GM18499 (cell line): ENCODE results near the gene SNTB2.
"Not testable (repeated sequence)": the region's sequence is repeated elsewhere in the genome, so short reads cannot be mapped to it uniquely, and the experiment has no call there.

Experiments
- ATAC-seq: cut with Tn5 transposase; IDR thresholded peaks from one replicate; pipeline ENCODE4 v1.9.1; 2021; ENCODE audit warnings: moderate number of reproducible peaks; ENCODE audit not compliant: insufficient read depth, unreplicated experiment

SNTB2 gene

DNA sequence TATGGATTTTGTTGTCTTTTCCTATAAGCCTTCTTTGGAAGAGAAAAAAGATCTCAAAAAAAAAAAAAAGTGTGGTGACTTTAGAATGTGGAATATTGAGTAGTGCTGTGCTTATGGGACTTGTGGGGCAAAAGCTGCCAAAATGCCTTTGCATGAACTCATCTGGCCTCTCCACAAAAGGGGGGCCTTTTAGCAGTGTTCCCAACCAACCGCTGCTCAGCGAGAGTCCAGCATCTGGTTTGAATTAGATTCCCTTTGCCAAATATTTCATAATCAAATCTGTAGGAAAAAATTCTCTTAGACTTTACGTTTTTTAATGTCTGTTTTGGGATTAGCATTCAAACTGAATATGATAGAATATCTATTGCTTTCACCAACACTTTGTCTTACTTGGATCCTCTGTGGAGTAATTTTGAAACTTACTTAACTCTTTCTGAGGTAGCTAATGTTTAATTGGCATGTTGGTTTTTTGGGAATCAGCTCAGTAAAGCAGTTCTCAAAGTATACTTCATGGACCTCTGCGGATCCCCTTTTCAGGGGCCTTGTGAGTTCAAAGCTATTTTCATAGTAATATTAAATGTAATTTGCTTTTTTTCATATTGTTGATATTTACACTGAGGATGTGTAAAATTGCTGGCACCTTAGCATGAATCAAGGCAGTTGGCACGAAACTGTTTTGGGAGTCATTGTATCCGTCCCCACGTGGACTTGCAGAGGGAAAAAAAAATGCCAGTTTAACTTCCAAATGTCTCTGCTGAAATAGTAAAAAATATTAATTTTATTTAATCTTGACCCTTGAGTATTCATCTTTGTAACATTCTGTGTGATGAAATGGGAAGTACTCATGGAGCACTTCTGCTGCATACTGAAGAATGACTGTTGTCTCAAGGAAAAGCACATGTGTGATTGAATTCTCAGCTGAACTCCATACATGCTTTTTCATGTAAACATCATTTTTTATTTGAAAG lies 89.5 kb downstream of the SNTB2 start:
- ATAC-seq = no peak

DNA sequence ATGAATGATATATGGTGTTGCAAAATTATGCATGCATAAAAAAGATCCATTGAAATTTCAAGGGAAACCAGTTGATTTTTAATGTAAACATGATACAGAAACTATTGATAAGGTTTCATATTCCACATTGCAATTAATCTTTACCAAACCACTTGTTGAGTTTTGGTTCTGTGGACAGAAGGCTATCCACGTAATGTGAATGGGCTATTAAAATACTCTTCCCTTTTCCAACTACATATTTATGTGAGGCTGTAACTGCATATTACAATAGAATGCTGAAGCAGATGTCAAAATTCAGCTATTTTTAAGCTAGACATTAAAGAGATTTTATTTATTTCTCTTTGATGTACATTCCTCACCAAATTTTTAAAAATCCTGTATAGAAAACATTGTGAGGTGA lies 90.4 kb downstream of the SNTB2 start:
- no peak for ATAC-seq

DNA sequence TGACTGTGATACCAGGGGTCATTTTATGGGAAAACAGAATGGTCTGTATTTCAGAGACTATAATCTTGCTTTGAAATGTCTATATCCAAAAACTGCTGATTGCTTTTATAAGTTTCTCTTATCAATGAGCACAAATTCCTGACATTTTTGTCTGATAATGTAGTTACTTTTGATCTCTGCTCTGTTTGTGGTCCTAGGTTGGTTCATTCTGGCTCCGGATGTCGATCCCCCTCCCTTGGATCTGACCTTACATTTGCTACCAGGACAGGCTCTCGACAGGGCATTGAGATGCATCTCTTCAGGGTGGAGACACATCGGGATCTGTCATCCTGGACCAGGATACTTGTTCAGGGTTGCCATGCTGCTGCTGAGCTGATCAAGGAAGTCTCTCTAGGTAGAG lies 96.9 kb downstream of the SNTB2 start:
- ATAC-seq = no peak

DNA sequence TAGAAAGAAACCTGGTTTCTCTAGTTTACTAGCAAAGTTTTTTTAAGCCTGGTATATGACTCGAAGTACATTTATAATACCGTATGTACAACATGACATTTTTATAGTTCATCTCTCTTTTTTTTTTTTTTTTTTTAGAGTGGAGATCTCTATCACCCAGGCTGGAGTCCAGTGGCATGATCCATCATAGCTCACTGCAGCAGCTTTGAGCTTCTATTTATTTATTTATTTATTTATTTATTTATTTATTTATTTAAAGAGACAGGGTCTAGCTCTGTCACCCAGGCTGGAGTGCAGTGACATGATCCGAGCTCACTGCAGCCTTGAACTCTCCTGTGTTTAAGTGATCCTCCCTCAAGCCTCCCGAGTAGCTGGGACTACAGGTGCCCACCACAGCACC lies 98.3 kb downstream of the SNTB2 start:
- ATAC-seq = no peak

DNA sequence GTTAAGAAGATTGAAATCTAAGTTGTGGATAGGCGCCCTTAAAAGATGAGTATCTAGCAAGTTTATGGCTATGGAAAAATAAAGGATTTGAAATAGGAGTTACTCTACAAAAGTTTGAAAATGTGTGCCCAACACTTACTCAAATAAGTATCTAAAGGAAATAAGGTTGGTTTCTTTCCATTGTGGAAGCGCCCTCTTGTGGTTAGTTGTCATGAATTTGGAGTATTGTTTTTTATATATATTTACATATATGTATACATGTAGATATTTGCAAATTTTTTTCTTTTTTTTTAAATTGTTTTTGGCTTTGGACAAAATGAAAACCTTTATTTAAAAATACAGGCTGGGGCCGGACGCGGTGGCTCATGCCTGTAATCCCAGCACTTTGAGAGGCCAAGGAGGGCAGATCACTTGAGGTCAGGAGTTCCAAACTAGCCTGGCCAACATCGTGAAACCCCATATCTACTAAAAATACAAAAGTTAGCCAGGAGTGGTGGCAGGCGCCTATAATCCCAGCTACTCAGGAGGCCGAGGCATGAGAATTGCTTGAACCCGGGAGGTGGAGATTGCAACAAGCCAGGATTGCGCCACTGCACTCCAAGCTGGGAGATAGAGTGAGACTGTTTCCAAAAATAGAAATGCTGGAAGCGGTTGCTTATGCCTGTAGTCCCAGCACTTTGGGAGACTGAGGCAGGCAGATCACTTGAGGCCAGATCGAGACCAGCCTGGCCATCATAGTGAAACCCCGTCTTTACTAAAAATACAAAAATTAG lies 100.2 kb downstream of the SNTB2 start:
- no peak for ATAC-seq

DNA sequence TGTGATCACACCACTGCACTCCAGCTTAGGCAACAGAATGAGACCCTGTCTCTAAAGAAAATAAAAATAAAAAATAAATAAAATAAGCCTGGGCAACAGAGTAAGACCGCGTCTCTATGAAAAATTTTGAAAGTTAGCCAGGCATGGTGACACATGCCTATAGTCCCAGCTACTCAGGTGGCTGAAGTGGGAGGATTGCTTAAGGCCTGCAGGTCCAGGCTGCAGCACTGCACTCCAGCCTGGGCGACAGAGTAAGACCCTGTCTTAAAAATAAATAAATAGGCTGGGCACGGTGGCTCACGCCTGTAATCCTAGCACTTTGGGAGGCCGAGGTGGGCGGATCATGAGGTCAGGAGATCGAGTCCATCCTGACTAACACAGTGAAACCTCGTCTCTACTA lies 104.7 kb downstream of the SNTB2 start:
- ATAC-seq = not testable (repeated sequence)

DNA sequence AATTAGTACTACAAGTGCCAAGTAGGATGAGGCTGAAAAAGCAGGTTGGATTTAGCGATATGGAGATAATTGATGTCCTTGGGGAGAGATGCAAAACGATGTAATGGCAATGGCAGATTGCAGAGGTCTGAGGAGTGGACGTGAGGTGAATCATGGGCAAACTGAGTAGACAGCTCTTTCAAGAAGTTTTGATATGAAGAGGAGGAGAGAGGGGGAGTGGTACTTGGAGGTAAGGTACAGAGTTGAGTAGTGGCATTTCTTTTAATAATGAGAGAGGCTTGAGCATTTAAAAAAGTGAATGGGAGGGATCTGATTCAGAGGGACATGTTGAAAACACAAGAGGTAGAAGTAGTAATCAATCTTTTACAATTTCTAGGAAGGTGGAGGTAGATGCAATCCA lies 106.4 kb downstream of the SNTB2 start:
- ATAC-seq = no peak

DNA sequence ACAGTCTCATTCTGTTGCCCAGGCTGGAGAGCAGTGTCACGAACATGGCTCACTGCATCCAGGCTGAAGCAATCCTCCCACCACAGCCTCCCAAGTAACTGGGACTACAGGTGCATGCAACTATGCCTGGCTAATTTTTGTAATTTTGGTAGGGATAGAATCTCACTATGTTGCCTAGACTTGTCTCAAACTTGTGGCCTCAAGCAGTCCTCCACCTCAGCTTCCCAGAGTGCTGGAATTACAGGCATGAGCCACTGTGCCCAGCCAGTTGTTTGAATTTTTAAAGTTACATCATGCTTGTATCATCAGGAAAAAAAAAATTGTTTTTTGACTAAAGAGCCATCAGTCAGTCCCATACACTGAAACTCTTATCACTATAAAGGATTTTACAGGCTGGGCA lies 107.1 kb downstream of the SNTB2 start:
- ATAC-seq = no peak

DNA sequence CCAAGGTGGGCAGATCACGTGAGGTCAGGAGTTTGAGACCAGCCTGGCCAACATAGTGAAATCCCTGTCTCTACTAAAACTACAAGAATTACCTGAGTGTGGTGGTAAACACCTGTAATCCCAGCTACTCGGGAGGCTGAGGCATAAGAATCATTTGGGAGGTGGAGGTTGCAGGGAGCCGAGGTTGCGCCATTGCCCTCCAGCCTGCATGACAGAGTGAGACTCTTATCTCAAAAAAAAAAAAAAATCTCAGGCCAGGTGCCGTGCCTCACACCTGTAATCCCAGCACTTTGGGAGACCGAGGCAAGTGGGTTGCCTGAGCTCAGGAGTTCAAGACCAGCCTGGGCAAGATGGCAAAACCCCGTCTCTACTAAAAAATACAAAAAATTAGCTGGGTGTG lies 109.8 kb downstream of the SNTB2 start:
- ATAC-seq = not testable (repeated sequence)

DNA sequence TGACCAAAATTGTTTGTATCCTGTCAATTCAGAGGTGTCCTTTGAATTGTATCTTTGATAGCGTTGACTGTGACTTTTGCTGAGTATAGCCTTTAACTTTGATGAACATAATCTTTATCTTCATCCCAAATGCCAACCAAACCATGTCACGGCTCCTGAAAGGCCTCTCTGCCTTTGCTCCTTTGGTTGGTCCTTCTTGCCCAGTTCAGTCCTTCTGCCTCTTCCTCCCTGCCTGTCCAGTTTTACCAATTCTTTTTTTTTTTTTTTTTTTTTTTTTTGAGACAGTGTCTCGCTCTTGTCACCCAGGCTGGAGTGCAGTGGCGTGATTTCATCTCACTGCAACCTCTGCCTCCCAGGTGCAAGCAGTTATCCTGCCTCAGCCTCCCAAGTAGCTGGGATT lies 111.3 kb downstream of the SNTB2 start:
- ATAC-seq = no peak

DNA sequence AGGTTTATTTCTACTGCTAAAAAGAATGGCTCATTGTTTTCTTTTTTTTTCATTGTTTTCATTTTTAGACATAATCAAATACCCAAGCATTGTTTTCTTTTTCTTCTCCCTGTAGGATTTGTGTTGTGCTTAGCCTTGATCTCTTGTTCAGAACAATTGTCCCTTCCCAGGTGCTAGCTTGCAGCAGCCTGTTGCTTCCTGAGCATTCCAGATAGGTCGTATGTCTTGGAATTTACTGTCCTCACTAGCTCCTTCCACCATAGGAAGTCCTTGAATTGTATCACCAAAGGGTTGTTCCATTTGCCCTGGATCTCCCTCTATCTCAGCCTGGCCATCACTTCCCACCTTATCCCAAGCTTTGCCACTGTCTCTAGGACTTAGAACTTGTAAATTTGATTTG lies 114.2 kb downstream of the SNTB2 start:
- ATAC-seq = no peak

DNA sequence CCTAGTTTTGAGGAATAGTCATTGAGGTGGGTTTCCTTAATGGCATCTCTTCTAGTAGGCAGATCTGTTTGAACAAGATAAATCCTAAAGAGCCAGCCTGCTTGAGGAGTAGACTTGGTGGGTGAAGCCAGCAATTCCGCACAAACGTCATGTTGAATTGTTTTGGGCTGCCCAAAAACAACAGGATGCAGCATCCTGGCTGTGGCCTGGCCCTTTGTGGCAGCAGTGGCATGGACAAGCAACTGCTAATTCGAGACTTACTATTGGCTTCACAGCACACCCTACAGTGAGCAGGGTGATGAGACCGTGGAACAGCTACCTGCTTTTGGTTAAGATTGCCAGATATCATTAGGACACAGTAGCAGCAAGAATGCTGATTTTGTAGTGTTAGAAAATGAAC lies 114.9 kb downstream of the SNTB2 start:
- no peak for ATAC-seq

DNA sequence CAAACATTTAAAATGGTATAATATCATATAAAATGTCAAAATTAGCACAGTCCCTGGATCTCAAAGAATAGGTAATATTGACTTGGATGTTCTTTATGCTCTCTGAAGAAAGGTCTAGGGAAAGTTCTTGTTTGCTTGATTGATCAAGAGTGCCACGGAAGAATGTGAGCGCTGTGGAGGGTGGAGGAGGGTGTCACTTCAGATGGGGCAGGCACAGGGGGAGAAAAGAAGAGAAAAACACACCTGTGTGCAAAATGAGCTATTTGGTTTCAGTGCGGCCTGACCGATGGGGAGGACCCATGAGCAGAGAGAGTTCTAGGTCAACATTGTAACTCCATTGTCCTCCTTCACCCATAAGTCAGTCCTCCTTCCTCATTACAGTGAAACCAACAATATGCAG lies 115.3 kb downstream of the SNTB2 start:
- no peak for ATAC-seq

DNA sequence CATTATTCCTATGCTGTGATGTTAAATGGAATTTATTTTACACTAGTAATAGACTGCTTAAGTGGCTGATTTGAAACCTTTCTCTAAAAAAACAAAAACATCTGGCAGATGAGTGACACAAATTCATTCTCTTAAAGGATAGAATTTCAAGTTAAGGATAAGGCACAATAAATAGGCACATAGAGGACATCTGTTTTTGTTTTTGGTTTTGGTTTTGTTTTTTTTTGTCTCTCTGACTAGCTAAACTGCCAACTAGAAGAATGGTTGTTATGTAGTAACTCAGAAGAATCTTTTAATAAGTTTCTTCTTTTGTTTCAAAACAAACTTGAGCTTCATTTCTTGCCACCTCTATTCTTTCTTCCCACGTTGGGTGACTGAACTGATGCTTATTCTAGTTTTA lies 119.1 kb downstream of the SNTB2 start:
- ATAC-seq = no peak

DNA sequence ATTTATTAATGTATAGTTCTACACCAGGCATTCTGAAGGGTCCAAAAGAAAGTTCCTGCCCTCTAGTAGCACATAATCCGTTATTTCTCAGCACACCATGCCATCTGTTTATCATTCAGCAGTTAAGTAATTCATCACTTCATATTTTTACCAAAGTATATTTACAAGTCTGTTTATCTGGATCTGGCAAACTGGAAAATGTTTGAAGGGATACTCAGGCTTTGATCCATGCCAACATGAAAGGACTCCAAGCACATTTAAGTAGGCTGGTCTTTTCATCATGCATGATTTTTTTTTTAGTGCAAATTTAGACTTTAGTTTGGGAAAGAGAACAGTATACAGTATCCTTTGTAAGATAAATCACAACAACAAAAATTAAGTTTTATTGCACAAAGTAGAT lies 120.1 kb downstream of the SNTB2 start:
- ATAC-seq = no peak

DNA sequence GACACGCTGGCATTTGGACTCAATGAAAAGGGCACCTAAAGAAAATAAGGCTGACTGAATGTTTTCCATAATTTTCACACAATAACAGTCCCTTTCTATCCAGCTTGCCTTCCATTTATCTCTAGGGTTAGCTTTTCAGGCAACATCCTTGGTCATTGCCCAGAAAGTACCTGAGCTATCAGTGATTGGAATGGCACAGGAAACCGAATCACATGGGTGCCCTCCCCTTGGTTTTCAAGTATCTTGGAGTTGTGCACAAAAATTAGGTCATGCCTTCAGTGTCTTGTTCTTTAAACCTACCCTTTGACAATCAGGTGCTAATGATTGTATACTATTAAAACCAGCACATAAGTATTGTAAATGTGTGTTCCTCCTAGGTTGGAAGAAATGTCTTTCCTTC lies 120.9 kb downstream of the SNTB2 start:
- ATAC-seq = no peak

DNA sequence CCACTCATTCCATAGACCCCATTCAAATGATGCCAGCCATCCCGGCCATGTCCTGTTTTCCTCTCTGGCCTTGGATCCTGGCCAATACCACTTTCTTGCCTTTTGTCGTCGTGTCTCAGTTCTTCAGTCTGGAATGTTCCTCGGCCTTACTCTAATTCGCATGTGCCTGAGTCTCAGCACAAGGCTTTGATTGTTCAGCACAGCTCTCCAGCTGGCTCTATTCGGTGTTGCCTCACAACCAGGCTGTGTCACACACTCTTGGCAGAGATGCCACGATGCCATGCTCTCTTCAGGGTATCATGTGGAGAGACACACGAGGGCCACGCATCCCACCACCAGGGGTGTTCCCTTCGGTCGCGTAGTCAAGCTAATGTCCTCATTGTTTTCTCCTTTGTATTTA lies 122.4 kb downstream of the SNTB2 start:
- ATAC-seq = no peak

DNA sequence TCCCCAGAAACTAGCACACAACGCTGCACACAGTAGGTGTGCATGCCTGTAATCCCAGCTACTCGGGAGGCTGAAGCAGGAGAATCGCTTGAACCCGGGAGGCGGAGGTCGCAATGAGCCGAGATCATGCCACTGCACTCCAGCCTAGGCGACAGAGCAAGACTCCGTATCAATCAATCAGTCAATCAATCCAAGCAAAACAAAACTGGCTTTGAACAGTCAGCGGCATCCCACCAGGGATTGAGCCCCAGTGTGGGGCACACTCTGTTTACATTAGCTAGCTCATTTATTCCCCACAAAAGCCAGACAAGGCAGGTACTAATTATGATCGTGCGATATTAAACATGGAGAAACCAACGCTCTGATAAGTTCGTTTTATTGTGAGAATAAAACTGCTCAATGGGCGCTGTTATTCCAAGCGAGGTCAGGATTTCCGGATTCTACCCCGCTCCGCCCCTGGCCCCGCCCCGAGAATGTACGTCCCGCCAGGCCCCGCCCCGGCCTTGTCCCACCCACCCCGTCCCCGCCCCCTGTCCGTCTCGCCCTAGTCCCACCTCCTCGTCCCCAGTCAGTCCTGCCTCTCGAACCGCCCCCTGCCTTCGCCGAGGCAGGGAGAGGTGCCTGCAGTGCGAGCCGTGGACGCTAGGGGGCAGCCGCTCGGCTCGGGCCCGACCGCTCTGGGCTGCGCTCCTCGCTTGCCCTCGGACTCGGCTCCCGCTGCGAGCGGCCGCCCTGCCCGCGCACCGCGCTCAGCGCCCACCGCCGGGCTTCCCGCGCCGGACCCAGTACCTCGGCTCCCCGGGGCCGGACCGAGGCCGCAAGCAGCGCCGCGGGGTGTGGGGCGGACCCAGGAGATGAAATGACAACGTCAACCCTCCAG lies 123.9 kb downstream of the SNTB2 start, which contains the start of gene VPS4A:
Gene VPS4A, plus strand, starts transcription at position 698 of the 880 bp plus-strand sequence. Its CDS starts 162 bp downstream, at position 860.
- ATAC-seq = peak; percentile 88

DNA sequence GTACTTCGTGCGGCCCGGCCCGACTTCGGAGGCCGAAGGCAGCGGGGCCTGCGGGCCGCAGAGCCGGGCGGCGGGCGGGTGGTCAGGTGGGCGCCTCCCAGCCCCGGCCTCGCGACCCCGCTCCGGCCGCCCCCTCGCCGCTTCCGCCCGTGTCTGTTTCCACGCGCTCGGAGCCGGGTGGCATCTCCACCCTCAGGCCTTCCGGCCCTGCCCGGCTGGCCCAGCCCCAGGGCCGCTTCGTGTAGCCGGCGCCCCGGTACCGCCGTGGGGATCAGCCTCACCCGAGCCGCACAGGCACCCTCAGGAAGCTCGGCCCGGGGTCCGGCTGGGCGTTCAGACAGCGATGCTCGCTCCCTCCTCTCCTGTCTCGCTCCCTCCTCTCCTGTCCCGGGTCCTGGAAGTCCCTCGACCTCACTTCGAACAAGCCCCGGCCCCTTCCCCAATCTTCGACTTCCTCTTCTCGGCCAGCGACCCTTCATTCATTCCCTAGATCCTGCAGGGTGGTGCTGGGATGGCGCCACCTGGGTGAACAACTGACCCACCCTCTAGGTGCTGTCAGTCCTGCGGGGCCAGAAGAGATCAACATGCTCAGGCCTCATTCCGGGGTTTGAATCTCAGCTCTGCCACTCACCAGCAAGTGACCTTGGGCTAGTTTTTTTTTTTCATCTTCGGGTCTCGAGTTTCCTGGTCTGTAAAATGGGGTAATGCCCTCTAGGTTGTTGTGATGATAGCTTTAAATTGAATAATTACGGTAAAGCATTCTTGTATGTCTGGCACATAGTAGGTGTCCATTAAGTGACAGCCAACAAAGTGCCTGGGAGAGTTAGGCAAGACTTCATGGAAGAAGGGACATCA lies 124.8 kb downstream of the SNTB2 start:
- peak; percentile 19 for ATAC-seq
